ENCODE data around the gene SERINC4.

The SERINC4 gene

GRCh38 chr15:43748376-43748775, 51.6 kb downstream of the SERINC4 start:
- no peak for DNase-seq

- DNase-seq = peak; percentile 11 to 59
Observed at GRCh38 chr15:43746903-43747309, 53.1 kb downstream of the SERINC4 start.

- peak; percentile 70 to 91 for DNase-seq
Observed at GRCh38 chr15:43746245-43746902, 53.6 kb downstream of the SERINC4 start, which contains the start of gene PDIA3. TSS of gene PDIA3 (plus strand) at chr15:43746438. CDS start at chr15:43746540, 102 bp downstream.

Measured in NCI-H524 (cell line).